GM18526 (cell line): Measurements from ENCODE around the gene EEF1AKMT2.
A peak's percentile ranks its signal among the peaks of the same experiment; 100 is the strongest.

Experiments used
- POLR2A ChIP-seq: IDR thresholded peaks from 3 replicates; pipeline ENCODE4 v1.6.1; 2011; ENCODE audit not compliant: insufficient read length; ENCODE audit errors: extremely low read depth

Gene EEF1AKMT2

GRCh38 chr10:124791547-124792348 lies at the start of gene EEF1AKMT2:
EEF1AKMT2 (minus strand) TSS chr10:124791887; CDS start chr10:124791833, 54 bp downstream.
- TF ChIP-seq POLR2A = peak; percentile 89

- no peak for TF ChIP-seq POLR2A
Observed at GRCh38 chr10:124837687-124838086, 46.0 kb upstream of the EEF1AKMT2 start.

GRCh38 chr10:124831116-124831515 lies 39.4 kb upstream of the EEF1AKMT2 start:
- TF ChIP-seq POLR2A = no peak

- no peak for TF ChIP-seq POLR2A
Observed at GRCh38 chr10:124830445-124830844, 38.8 kb upstream of the EEF1AKMT2 start.

- no peak for TF ChIP-seq POLR2A
Observed at GRCh38 chr10:124829447-124830115, 37.9 kb upstream of the EEF1AKMT2 start.

- no peak for TF ChIP-seq POLR2A
Observed at GRCh38 chr10:124827474-124827873, 35.8 kb upstream of the EEF1AKMT2 start.

GRCh38 chr10:124826262-124826661 lies 34.6 kb upstream of the EEF1AKMT2 start:
- no peak for TF ChIP-seq POLR2A

GRCh38 chr10:124825702-124826101 lies 34.0 kb upstream of the EEF1AKMT2 start:
- no peak for TF ChIP-seq POLR2A

- no peak for TF ChIP-seq POLR2A
Observed at GRCh38 chr10:124824507-124824906, 32.8 kb upstream of the EEF1AKMT2 start.

GRCh38 chr10:124821520-124821919 lies 29.8 kb upstream of the EEF1AKMT2 start:
- no peak for TF ChIP-seq POLR2A

- no peak for TF ChIP-seq POLR2A
Observed at GRCh38 chr10:124820121-124820520, 28.4 kb upstream of the EEF1AKMT2 start.

GRCh38 chr10:124802313-124802675 lies 10.6 kb upstream of the EEF1AKMT2 start:
- no peak for TF ChIP-seq POLR2A

GRCh38 chr10:124799211-124799610 lies 7.5 kb upstream of the EEF1AKMT2 start:
- no peak for TF ChIP-seq POLR2A

- no peak for TF ChIP-seq POLR2A
Observed at GRCh38 chr10:124798781-124799180, 7.1 kb upstream of the EEF1AKMT2 start.

GRCh38 chr10:124798364-124798763 lies 6.7 kb upstream of the EEF1AKMT2 start:
- no peak for TF ChIP-seq POLR2A

GRCh38 chr10:124792998-124793352 lies 1.3 kb upstream of the EEF1AKMT2 start:
- TF ChIP-seq POLR2A = no peak
